WTC11 (cell line): ENCODE measurements around the gene DDX39A. TPM values are rescaled to one million over a fixed set of nuclear protein-coding genes. Genes with fewer than 3 reads are reported as not detected.

Source experiments
- ATAC-seq: fragments of 200-7000 bp; cut with Tn5 transposase; 2 replicates; pipeline ENCODE4 v1.10.0; 2021; ENCODE audit warnings: mild to moderate bottlenecking, moderate library complexity
- CTCF ChIA-PET: fragments of 300-600 bp; sonication (Branson Sonifier 250); formaldehyde crosslinking; loops from one replicate; lab custom pipeline; 2021; ENCODE audit warnings: antibody characterized with exemption; lab: Charles Lee
- POLR2A ChIA-PET: fragments of 350-600 bp; sonication (Branson Sonifier 250); formaldehyde crosslinking; loops from one replicate; lab custom pipeline; 2021; ENCODE audit warnings: antibody characterized with exemption; lab: Charles Lee
- DNase-seq: peaks from one replicate; pipeline ENCODE4 v3.0.0; 2021; ENCODE audit warnings: low spot score
- H3K27ac Mint-ChIP-seq: 2 replicates; pipeline ENCODE4 v1.8.0; 2021; ENCODE audit warnings: mixed read lengths
- H3K27me3 Mint-ChIP-seq: 2 replicates; pipeline ENCODE4 v1.8.0; 2021; ENCODE audit warnings: low read depth, mild to moderate bottlenecking, moderate library complexity, mixed read lengths
- H3K36me3 Mint-ChIP-seq: 2 replicates; pipeline ENCODE4 v1.8.0; 2021; ENCODE audit warnings: mixed read lengths
- H3K4me1 Mint-ChIP-seq: 2 replicates; pipeline ENCODE4 v1.8.0; 2022; ENCODE audit warnings: mixed read lengths
- H3K4me3 Mint-ChIP-seq: 2 replicates; pipeline ENCODE4 v1.8.0; 2021; ENCODE audit warnings: mild to moderate bottlenecking, moderate library complexity, mixed read lengths
- H3K9me3 Mint-ChIP-seq: 2 replicates; pipeline ENCODE4 v1.8.0; 2021; ENCODE audit warnings: mixed read lengths
- AFF4 ChIP-seq: sonication (generic); formaldehyde crosslinking; IDR thresholded peaks from 2 replicates; pipeline ENCODE4 v1.8.1; 2023; ENCODE audit warnings: mild to moderate bottlenecking, missing genetic modification reagents, borderline replicate concordance
- FOXJ3 ChIP-seq: sonication (generic); formaldehyde crosslinking; IDR thresholded peaks from 2 replicates; pipeline ENCODE4 v1.9.0; 2021; ENCODE audit warnings: missing genetic modification reagents, mild to moderate bottlenecking, borderline replicate concordance
- GTF2I ChIP-seq: fragments of 250-450 bp; sonication (Bioruptor Pico); conservative IDR thresholded peaks from 2 replicates; pipeline ENCODE4 v1.4.0; 2021; ENCODE audit warnings: mild to moderate bottlenecking
- HMGA2 ChIP-seq: fragments of 250-450 bp; sonication (Bioruptor Pico); IDR thresholded peaks from 2 replicates; pipeline ENCODE4 v1.4.0; 2021; ENCODE audit warnings: mild to moderate bottlenecking, moderate library complexity
- JAZF1 ChIP-seq: fragments of 250-450 bp; sonication (Bioruptor Pico); IDR thresholded peaks from 2 replicates; pipeline ENCODE4 v1.9.0; 2021; ENCODE audit warnings: moderate library complexity, mild to moderate bottlenecking, inconsistent platforms
- JUN ChIP-seq: sonication (generic); formaldehyde crosslinking; IDR thresholded peaks from 2 replicates; pipeline ENCODE4 v1.8.0; 2023; ENCODE audit warnings: mild to moderate bottlenecking, missing genetic modification reagents
- NFATC4 ChIP-seq: fragments of 250-450 bp; sonication (Bioruptor Pico); IDR thresholded peaks from 2 replicates; pipeline ENCODE4 v1.9.0; 2021; ENCODE audit warnings: mild to moderate bottlenecking
- NFYB ChIP-seq: sonication (generic); formaldehyde crosslinking; conservative IDR thresholded peaks from 2 replicates; pipeline ENCODE4 v1.8.0; 2022; ENCODE audit warnings: low read depth, missing genetic modification reagents
- TP53 ChIP-seq: sonication (generic); formaldehyde crosslinking; IDR thresholded peaks from 2 replicates; pipeline ENCODE4 v1.8.1; 2023; ENCODE audit warnings: mild to moderate bottlenecking, missing genetic modification reagents
- ZNF121 ChIP-seq: sonication (generic); formaldehyde crosslinking; IDR thresholded peaks from 2 replicates; pipeline ENCODE4 v1.8.0; 2023; ENCODE audit warnings: missing genetic modification reagents
- ZNF232 ChIP-seq: sonication (generic); formaldehyde crosslinking; IDR thresholded peaks from 2 replicates; pipeline ENCODE4 v1.8.0; 2022; ENCODE audit warnings: mild to moderate bottlenecking, missing genetic modification reagents
- ZNF416 ChIP-seq: fragments of 250-450 bp; sonication (Bioruptor Pico); IDR thresholded peaks from 2 replicates; pipeline ENCODE4 v1.9.0; 2021; ENCODE audit warnings: mild to moderate bottlenecking, inconsistent platforms
- ZNF671 ChIP-seq: fragments of 250-450 bp; sonication (Bioruptor Pico); IDR thresholded peaks from 2 replicates; pipeline ENCODE4 v1.8.0; 2021; ENCODE audit warnings: mild to moderate bottlenecking
- total RNA-seq: library from RNA; stranded (reverse); gene quantifications from 3 replicates; pipeline ENCODE4 v1.2.3, GENCODE V29; 2021
- TF ChIP-seq, protein P1 (sequence below): sonication (generic); formaldehyde crosslinking; IDR thresholded peaks from 2 replicates; pipeline ENCODE4 v1.8.1; 2022; ENCODE audit warnings: low read depth, mild to moderate bottlenecking, moderate library complexity, missing genetic modification reagents, borderline replicate concordance
- TF ChIP-seq, protein P2 (sequence below): sonication (generic); formaldehyde crosslinking; IDR thresholded peaks from 2 replicates; pipeline ENCODE4 v1.8.0; 2023; ENCODE audit warnings: missing genetic modification reagents, mild to moderate bottlenecking, borderline replicate concordance
- TF ChIP-seq, protein P3 (sequence below): sonication (generic); formaldehyde crosslinking; IDR thresholded peaks from 2 replicates; pipeline ENCODE4 v1.8.0; 2022; ENCODE audit warnings: mild to moderate bottlenecking, missing genetic modification reagents

The DDX39A gene
- total RNA-seq, 1 experiment from 2014 or later, result 136 TPM

DNA sequence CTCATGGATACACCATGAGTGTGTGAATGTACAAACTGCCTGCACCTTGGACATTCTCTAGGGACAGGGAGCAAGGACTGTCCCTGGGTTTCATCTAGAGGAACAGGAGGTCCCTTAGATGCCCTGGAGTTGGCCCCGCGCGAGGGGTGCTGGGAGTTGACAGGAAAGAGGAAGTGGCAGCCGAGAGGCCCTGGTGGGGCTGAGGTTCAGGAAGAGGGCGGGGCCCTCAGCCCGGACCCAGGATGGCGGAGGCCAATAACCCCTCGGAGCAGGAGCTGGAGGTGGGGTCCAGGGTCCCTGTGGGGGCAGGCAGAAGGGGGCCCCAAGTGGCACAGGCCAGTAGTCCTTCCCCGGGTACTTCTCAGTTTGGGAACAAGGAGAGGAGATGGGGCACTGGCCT lies 20.9 kb upstream of the DDX39A start (continued):
- TF ChIP-seq FOXJ3 (CRISPR knock-in tag), result no peak
- TF ChIP-seq JAZF1 (CRISPR knock-in tag), result no peak
- no peak for TF ChIP-seq JUN

- DNase-seq (no peak), ATAC-seq (no peak; the same call in 1 of the 2 replicates)
- peaks cover 22% of the 10 kb centered on the region for H3K36me3 Mint-ChIP-seq
- peaks cover 11% of the 10 kb centered on the region for H3K4me1 Mint-ChIP-seq
- TF ChIP-seq, protein P1, sequence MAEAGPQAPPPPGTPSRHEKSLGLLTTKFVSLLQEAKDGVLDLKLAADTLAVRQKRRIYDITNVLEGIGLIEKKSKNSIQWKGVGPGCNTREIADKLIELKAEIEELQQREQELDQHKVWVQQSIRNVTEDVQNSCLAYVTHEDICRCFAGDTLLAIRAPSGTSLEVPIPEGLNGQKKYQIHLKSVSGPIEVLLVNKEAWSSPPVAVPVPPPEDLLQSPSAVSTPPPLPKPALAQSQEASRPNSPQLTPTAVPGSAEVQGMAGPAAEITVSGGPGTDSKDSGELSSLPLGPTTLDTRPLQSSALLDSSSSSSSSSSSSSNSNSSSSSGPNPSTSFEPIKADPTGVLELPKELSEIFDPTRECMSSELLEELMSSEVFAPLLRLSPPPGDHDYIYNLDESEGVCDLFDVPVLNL (CRISPR knock-in tag), result no peak
- TF ChIP-seq, protein P2, sequence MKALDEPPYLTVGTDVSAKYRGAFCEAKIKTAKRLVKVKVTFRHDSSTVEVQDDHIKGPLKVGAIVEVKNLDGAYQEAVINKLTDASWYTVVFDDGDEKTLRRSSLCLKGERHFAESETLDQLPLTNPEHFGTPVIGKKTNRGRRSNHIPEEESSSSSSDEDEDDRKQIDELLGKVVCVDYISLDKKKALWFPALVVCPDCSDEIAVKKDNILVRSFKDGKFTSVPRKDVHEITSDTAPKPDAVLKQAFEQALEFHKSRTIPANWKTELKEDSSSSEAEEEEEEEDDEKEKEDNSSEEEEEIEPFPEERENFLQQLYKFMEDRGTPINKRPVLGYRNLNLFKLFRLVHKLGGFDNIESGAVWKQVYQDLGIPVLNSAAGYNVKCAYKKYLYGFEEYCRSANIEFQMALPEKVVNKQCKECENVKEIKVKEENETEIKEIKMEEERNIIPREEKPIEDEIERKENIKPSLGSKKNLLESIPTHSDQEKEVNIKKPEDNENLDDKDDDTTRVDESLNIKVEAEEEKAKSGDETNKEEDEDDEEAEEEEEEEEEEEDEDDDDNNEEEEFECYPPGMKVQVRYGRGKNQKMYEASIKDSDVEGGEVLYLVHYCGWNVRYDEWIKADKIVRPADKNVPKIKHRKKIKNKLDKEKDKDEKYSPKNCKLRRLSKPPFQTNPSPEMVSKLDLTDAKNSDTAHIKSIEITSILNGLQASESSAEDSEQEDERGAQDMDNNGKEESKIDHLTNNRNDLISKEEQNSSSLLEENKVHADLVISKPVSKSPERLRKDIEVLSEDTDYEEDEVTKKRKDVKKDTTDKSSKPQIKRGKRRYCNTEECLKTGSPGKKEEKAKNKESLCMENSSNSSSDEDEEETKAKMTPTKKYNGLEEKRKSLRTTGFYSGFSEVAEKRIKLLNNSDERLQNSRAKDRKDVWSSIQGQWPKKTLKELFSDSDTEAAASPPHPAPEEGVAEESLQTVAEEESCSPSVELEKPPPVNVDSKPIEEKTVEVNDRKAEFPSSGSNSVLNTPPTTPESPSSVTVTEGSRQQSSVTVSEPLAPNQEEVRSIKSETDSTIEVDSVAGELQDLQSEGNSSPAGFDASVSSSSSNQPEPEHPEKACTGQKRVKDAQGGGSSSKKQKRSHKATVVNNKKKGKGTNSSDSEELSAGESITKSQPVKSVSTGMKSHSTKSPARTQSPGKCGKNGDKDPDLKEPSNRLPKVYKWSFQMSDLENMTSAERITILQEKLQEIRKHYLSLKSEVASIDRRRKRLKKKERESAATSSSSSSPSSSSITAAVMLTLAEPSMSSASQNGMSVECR, result no peak
- TF ChIP-seq TP53 (CRISPR knock-in tag), result no peak
- no peak for TF ChIP-seq ZNF416 (CRISPR knock-in tag)
- TF ChIP-seq ZNF671 (CRISPR knock-in tag), result no peak
- no peak for TF ChIP-seq NFYB
- no peak for TF ChIP-seq HMGA2
- TF ChIP-seq ZNF232 (CRISPR knock-in tag), result no peak
- TF ChIP-seq, protein P3, sequence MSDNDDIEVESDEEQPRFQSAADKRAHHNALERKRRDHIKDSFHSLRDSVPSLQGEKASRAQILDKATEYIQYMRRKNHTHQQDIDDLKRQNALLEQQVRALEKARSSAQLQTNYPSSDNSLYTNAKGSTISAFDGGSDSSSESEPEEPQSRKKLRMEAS (CRISPR knock-in tag), result no peak
- no peak for TF ChIP-seq AFF4 (CRISPR knock-in tag)
- POLR2A ChIA-PET, result no interaction called here
- no peaks in the 10 kb centered on the region for H3K9me3 Mint-ChIP-seq
- H3K27ac Mint-ChIP-seq, result peak overlapping the region; percentile 75; the same call in 1 of the 2 replicates
- CTCF ChIA-PET, result interaction anchor here (1.5 to 2.4 kb wide), 2 partner anchors 12 to 33 kb away, joined by 3 to 8 read pairs; no protein-coding TSS in a partner anchor
- no peaks in the 10 kb centered on the region for H3K27me3 Mint-ChIP-seq
- H3K4me3 Mint-ChIP-seq, result no peak overlapping the region
Observed at GRCh38 chr19:14439014-14439413, 19.9 kb upstream of the DDX39A start.

GRCh38 chr19:14437578-14438140 lies 18.5 kb upstream of the DDX39A start:
- no peak overlapping the region for H3K4me3 Mint-ChIP-seq
- DNase-seq (no peak), ATAC-seq (no peak)
- no peak overlapping the region for H3K27ac Mint-ChIP-seq
- POLR2A ChIA-PET, result interaction anchor here (0.7 kb wide), 1 partner anchor 516 kb away, joined by 4 read pairs; no protein-coding TSS in a partner anchor
- H3K9me3 Mint-ChIP-seq, result no peaks in the 10 kb centered on the region
- no peaks in the 10 kb centered on the region for H3K27me3 Mint-ChIP-seq
- peak; percentile 47; the same call in 1 of the 2 replicates for TF ChIP-seq GTF2I (CRISPR knock-in tag)
- no peak for TF ChIP-seq NFATC4 (CRISPR knock-in tag)
- peak; percentile 85 for TF ChIP-seq ZNF121 (CRISPR knock-in tag)
- peaks cover 11% of the 10 kb centered on the region for H3K4me1 Mint-ChIP-seq
- peaks cover 10% of the 10 kb centered on the region for H3K36me3 Mint-ChIP-seq
- CTCF ChIA-PET, result interaction anchor here (0.6 to 2.4 kb wide), 4 partner anchors 32 to 301 kb away, joined by 3 to 8 read pairs (median 4); partner anchors contain the start of gene ASF1B
